ENCODE results near the gene CPEB1. TPM values are rescaled to one million over a fixed set of nuclear protein-coding genes. Genes with fewer than 3 reads are reported as not detected.

The CPEB1 gene
- polyA plus RNA-seq, 2 of the 4 experiments (the other 2 are of a cell fraction) = 2.7 to 7.0 TPM

- Histone ChIP-seq H3K4me2 (no peak overlapping the region), H3K27ac (no peak overlapping the region), H3K4me1 (no peaks in the 10 kb centered on the region), H3K4me3 (no peak overlapping the region), H3K9me3 (no peaks in the 10 kb centered on the region)
- ATAC-seq (no peak), DNase-seq (ENCODE audit: low read depth in 1 of 2, low spot score in 1 of 2) (no peak), FAIRE-seq (no peak)
- POLR2A ChIA-PET = interaction anchor here (2.4 kb wide), 1 partner anchor 13 kb away, joined by 9 read pairs; the partner anchor contains the start of gene RPS17
- CTCF ChIA-PET = interaction anchor here (0.7 to 1.9 kb wide), 4 partner anchors 10 to 190 kb away, joined by 3 to 12 read pairs (median 4); partner anchors contain the start of gene RPS17
- 67% methylated on average over 1 of the region's 1 CpG for WGBS (ENCODE audit: missing lambda C conversion rate)
- TF ChIP-seq EP300 (IDR thresholded peaks at IDR 0.05) (no peak), NR3C1 (IDR thresholded peaks at IDR 0.05) (no peak), RFX5 (IDR thresholded peaks at IDR 0.05) (no peak), KDM1A (IDR thresholded peaks at IDR 0.05; ENCODE audit: low read depth) (no peak), CHD4 (IDR thresholded peaks at IDR 0.05; ENCODE audit: borderline replicate concordance) (no peak), BHLHE40 (IDR thresholded peaks at IDR 0.05; ENCODE audit: low read depth, low read length) (no peak), ELK1 (IDR thresholded peaks at IDR 0.05; ENCODE audit: low read depth, low read length) (no peak)
These were observed 93.3 kb downstream of the CPEB1 start for GRCh38 chr15:82553846-82554245.

GRCh38 chr15:82552861-82553260 lies 94.3 kb downstream of the CPEB1 start:
- no peak for DNase-seq (ENCODE audit: low read depth in 1 of 2, low spot score in 1 of 2)
- H3K4me3 ChIP-seq = no peak overlapping the region
- 41% methylated on average over 2 of the region's 2 CpGs for WGBS (ENCODE audit: missing lambda C conversion rate)
- ChIA-PET CTCF (interaction anchor here (0.7 to 1.9 kb wide), 4 partner anchors 12 to 191 kb away, joined by 3 to 12 read pairs (median 4); partner anchors contain the start of gene RPS17), POLR2A (interaction anchor here (2.4 kb wide), 1 partner anchor 12 kb away, joined by 9 read pairs; the partner anchor contains the start of gene RPS17)
- H3K9me3 ChIP-seq = no peaks in the 10 kb centered on the region
- H3K4me2 ChIP-seq = no peak overlapping the region
- ATAC-seq = no peak
- FAIRE-seq = no peak
- no peaks in the 10 kb centered on the region for H3K4me1 ChIP-seq
- no peak overlapping the region for H3K27ac ChIP-seq
- no peak for TF ChIP-seq FOSB (CRISPR knock-in tag; IDR thresholded peaks at IDR 0.05)

GRCh38 chr15:82551646-82552247 lies 95.4 kb downstream of the CPEB1 start:
- POLR2A ChIA-PET = interaction anchor here (1.2 to 2.4 kb wide), 2 partner anchors 11 kb away, joined by 5 to 9 read pairs; partner anchors contain the start of gene RPS17
- no peaks in the 10 kb centered on the region for H3K4me1 ChIP-seq
- no peak for FAIRE-seq
- WGBS (ENCODE audit: missing lambda C conversion rate) = 67% methylated on average over 5 of the region's 5 CpGs
- TF ChIP-seq CBX8 (IDR thresholded peaks at IDR 0.05) (no peak), RNF2 (IDR thresholded peaks at IDR 0.05; ENCODE audit: borderline replicate concordance, low read depth) (no peak)
- no peak overlapping the region for H3K4me2 ChIP-seq
- no peak for ATAC-seq
- DNase-seq (ENCODE audit: low read depth in 1 of 2, low spot score in 1 of 2) = no peak
- CTCF ChIA-PET = interaction anchor here (0.9 to 1.4 kb wide), 2 partner anchors 9 to 39 kb away, joined by 3 to 4 read pairs; no protein-coding TSS in a partner anchor
- H3K4me3 ChIP-seq = no peak overlapping the region
- H3K9me3 ChIP-seq = no peaks in the 10 kb centered on the region
- H3K27ac ChIP-seq = no peak overlapping the region

GRCh38 chr15:82549199-82549665 lies 97.9 kb downstream of the CPEB1 start:
- ChIA-PET POLR2A (interaction anchor here (0.8 kb wide), 1 partner anchor 9 kb away, joined by 3 read pairs; the partner anchor contains the start of gene RPS17), CTCF (interaction anchor here (0.6 to 1.8 kb wide), 4 partner anchors 8 to 1545 kb away, joined by 3 to 12 read pairs (median 5); partner anchors contain the start of gene RPS17)
- FAIRE-seq = no peak

More at GRCh38 chr15:82549199-82549665, 97.9 kb downstream of the CPEB1 start:
- H3K9me3 ChIP-seq = no peaks in the 10 kb centered on the region
- no peak overlapping the region for H3K4me3 ChIP-seq
- no peak overlapping the region for H3K4me2 ChIP-seq
- no peak for TF ChIP-seq CTCF (IDR thresholded peaks at IDR 0.05)
- no peak for TF ChIP-seq NFE2L2 (conservative IDR thresholded peaks at IDR 0.05; ENCODE audit: low read length)
- TF ChIP-seq HOXB5 (CRISPR knock-in tag; IDR thresholded peaks at IDR 0.05) = no peak
- TF ChIP-seq PHF8 (IDR thresholded peaks at IDR 0.05; ENCODE audit: borderline replicate concordance, low read depth) = no peak
- no peak for TF ChIP-seq HEYL (CRISPR knock-in tag; IDR thresholded peaks at IDR 0.05)
- no peak for TF ChIP-seq BHLHE40 (IDR thresholded peaks at IDR 0.05; ENCODE audit: low read depth, low read length)
- no peak for TF ChIP-seq EHMT2 (IDR thresholded peaks at IDR 0.05; ENCODE audit: low read depth)
- no peak for TF ChIP-seq RARB (CRISPR knock-in tag; IDR thresholded peaks at IDR 0.05)
- no peak for TF ChIP-seq POLR2AphosphoS2 (conservative IDR thresholded peaks at IDR 0.05; ENCODE audit: low read length)
- no peak for TF ChIP-seq HES2 (IDR thresholded peaks at IDR 0.05)
- no peak for TF ChIP-seq JUNB (IDR thresholded peaks at IDR 0.05)
- H3K4me1 ChIP-seq = no peaks in the 10 kb centered on the region
- ATAC-seq (no peak), DNase-seq (ENCODE audit: low read depth in 1 of 2, low spot score in 1 of 2) (no peak)
- H3K27ac ChIP-seq = no peak overlapping the region
- WGBS (ENCODE audit: missing lambda C conversion rate) = 75% methylated on average over 8 of the region's 9 CpGs

Measured in A549 (cell line).